Raji (cell line): ENCODE data around the gene PHTF2.

Experiments used
- POLR2A ChIP-seq: IDR thresholded peaks from 2 replicates; pipeline ENCODE4 v1.6.1; 2011; ENCODE audit warnings: low read depth, low read length, control low read depth; ENCODE audit not compliant: insufficient read depth

PHTF2 gene

DNA sequence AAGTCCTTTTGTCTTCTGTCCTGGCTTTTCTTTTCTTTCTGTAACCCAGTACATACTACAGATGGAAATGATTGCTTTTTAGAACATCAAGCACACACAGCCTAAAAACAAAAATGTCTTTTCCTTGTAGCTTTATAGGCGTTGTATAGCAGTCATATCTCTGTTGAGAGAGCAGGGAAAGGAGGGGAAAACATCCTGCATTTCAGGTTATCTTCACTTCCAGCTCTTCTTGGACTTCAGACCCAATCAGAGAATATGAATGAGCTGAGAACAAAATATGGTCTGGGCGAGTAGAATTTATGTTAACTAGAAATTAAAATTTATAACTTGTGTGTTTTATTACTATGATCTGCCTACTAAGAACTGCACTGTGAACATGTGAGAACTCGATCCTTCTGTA, 15.0 kb upstream of the PHTF2 start:
- no peak for TF ChIP-seq POLR2A

DNA sequence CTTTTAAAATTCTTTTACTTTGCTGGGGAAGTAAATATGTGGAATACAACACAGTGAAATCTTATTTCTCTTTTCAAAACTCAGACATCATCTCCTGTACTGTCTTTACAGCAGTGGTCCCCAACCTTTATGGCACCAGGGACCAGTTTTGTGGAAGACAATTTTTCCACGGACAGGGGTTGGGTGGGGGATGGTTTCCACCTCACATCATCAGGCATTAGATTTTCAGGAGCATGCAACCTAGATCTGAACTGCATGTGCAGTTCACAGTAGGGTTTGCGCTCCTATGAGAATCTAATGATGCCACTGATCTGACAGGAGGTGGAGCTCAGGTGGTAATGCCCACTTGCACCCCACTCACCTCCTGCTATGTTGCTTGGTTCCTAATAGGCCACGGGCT, 12.6 kb upstream of the PHTF2 start:
- TF ChIP-seq POLR2A, result no peak

DNA sequence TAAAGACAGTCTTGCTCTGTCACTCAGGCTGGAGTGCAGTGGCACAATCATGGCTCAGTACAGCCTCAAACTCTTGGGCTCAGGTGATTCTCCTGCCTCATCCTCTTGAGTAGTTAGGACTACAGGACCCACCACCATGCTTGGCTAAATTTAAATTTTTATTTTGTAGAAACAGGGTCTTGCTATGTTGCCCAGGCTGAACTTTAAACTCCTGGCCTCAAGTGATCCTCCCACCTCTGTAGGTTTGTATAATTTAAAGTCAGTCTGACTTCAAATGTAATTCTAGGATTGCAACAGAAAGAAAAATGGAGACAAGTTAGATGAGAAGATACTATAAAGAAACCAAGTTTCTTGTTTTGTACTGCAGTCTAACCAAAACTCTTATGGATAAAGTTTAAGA, 11.8 kb upstream of the PHTF2 start:
- TF ChIP-seq POLR2A, result no peak

DNA sequence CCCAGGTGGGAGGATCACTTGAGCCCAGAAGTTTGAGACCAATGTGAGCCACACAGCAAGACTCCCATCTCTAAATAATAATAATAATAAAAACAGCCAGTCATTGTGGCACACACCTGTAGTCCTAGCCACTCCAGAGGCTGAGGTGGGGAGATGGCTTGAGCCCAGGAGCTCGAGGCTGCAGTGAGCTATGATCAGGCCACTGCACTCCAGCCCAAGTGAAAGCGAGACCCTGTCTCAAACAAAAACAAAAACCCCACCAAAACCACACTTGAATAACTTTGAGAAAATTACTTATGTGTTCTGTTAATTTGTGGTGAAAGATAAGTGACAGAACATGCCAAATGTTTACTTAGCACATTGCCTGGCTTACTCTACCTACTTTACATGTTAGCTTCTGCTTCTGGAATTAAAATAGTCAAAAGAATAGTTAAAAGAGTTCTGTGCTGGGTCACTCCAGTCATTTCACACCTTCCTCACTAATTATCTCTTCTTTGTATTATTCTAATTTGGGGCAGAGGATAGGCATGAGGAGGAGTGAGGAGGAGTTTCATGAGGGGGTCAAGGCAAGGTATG, 10.2 kb upstream of the PHTF2 start:
- TF ChIP-seq POLR2A, result no peak

DNA sequence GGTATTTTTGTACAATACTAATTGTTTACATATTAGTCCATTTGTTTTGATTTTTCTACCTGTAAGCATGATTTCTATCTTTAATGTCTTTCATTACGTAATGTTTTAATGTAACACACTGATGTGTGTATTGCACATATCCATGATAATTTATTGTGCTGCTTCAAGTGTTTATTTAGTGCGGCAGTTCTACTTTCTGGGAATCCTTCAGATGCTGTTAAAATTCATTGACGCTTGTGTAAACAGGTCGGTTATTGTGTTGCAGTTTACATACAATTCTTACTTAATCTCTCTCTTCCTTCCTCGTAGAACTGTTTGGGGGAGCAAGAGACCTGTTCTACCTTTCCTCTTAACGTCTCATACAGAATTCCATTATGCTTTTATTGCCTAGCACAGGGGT, 7.2 kb upstream of the PHTF2 start:
- no peak for TF ChIP-seq POLR2A

DNA sequence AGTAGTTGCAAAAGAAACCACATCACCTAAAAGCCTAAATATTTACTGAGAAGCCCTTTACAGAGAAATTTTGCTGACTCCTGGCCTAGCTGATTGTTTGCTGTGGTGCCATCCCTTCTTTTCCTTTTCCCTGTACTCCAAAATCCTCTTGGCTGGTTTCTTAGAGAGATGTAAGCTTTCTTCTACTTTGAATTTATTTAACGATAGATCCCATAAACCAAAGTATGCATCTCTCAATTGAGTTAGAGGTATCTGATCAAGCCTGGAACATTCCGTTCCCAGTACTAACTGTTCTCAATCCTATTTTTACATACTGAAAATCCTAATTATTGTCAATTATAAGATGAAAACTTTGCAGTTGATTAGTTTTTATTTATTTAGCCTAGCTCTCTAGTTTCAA, 6.6 kb upstream of the PHTF2 start:
- no peak for TF ChIP-seq POLR2A

DNA sequence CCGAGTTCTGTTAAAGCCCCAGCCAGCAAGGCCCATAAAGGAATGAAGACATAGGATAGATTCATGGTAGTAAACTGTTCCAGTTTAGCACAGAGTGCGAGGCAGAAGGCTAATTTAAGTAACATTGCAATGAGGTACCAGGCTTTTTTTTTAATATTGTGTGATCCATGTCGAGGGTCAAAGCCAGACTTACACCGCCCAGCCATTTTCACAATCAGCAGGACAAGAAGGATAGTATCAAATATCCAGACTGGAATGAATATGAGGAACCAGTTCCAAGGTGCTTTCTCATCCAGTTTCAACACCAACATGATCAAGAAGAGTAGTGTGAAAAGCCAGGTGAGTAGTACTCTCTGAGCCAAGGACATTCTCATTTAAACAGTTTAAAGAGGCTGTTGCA, 4.6 kb upstream of the PHTF2 start:
- TF ChIP-seq POLR2A, result no peak

DNA sequence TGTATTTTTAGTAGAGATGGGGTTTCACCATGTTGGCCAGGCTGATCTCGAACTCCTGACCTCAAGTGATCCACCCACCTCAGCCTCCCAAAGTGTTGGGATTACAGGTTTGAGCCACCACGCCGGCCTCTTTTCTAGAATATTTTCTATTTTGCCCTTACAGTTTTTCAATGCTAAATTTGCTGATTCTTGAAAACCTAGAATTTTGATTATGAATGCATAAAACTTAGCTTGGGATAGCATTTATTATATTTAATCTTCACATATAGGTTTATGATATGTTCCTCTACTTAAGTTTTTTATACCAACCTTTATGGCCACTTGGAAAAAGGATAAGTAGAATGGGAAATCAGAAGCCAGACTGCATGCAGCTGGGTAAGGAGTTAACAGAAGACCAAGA, 2.5 kb upstream of the PHTF2 start:
- TF ChIP-seq POLR2A, result no peak

DNA sequence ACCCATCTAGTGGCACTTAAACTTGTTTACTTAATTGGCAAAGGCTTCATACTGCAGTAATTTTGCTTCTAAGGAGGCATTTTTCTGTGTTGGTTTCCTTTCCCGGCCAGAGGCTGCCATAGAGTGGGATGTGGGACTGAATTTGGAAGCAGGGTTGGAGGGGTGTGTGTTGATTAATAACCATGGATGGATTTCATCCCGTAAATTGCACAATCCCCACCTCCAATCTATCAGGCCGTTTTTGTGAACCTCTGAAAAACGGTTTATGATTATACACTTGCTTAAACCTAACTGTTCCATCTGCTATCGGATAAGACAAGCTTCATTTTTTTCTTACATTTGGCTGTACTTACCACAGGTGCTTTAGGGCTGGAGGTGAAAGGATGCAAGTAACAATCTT, 1.6 kb upstream of the PHTF2 start:
- no peak for TF ChIP-seq POLR2A

DNA sequence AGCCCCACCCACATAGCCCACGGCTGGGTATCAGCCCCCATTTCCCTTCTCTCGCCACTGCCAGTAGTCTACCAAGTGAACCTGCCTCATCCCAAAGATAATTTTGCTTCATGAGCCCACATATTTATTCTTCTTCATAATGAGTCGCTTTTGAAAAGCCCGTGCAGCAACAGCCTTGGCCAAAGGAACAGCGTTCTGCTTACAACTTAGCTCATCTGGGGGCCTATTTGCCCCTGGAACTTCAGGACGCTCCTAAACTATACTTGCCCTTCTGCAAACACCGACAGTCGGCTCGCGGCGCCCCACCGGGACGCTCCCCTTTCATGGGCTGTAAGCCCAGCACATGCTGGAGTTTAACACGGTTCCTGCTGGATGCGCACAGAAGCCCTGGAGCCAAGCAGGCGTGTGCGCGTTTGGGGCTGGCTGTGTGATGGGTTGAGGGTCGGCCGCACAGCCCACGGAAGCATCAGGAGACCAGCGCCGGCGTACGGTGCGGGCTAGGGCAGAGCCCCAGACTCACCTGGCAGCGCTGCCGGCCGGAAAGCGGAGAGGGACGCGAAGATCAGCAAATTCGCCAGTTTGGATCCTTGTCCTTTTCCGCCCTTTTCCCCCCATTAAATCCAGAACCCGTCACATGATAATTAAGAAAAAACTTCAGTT, 709 bp upstream of the PHTF2 start:
- TF ChIP-seq POLR2A, result no peak; the same call in 1 of the 2 replicates

DNA sequence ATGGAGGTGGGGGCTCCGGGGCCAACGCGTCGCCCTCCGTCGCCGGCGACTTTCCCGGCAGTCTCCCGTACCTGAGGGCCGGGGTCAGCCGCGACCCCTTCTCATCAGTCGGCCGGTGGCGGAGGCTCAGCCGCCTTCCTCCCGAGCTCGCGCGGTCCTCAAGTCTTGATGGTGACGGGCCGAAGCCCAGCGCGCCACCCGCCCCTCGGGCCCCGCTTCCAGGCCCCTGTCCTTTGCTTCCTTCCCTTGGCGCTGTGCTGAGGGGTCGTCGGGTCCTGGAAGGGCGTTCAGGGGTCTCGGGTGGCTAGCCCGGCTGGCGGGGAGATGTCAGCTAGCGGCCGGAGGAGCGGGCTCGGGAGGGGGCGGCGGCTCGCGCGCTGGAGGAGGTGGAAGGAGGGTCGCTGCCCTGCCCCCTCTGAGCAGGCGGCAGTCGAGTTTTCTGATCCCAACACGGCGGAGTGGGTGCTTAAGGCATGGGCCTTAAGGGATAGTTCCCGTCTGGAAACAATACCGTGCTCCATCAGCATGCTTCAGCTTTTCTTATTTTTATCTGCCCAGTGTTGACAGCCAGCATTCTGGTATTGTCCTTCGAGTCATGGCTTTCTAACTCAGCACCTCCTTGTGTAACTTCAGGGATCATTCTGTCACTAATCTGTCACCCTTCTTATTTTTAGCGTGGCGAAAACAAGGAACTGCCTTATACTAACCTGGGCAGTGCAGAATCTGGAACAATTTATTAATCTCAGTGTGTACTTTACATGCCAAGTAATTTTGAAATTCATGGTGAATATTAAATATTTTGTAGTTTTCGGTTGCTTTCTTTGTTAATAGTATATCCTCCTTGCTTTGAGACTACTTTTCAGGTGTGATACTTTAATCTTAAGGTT, 748 bp downstream of the PHTF2 start:
- TF ChIP-seq POLR2A, result no peak

DNA sequence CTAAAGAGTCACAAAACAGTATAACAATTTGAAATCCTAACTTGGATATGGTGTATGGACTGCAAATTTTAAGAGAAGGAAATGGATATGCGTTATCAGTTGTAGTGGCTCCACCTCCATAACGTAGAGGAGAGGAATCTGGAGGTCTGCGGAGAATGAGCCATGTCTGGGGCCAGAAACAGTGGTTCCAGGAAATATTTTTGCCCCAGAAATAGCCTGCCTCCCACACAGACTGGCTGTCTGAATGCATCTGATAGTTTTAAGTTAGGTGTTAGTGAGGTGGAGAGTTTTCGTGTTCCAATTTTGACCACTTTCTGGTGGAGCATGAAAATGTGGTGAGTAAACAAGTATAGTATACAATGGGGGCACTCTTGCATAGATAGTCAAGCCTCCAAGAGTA, 1.6 kb downstream of the PHTF2 start:
- TF ChIP-seq POLR2A, result no peak

DNA sequence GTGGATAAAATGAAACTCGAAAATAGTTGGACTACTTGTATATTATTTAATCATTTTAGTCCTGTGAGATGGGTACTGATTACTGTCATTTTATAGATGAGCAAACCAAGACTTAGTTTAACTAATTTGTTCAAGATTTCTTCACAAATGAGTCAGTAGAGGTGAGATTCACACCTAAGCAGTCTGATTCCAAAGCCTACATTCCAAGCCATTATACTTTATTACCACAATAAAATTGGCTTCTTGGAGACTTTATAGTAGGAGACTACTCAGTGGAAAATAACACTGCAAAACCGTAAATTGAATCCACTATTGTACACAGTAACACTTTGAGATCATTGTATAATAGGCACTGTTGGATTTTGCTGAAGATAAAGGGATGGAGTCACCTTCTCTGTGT, 2.2 kb downstream of the PHTF2 start:
- TF ChIP-seq POLR2A, result no peak

DNA sequence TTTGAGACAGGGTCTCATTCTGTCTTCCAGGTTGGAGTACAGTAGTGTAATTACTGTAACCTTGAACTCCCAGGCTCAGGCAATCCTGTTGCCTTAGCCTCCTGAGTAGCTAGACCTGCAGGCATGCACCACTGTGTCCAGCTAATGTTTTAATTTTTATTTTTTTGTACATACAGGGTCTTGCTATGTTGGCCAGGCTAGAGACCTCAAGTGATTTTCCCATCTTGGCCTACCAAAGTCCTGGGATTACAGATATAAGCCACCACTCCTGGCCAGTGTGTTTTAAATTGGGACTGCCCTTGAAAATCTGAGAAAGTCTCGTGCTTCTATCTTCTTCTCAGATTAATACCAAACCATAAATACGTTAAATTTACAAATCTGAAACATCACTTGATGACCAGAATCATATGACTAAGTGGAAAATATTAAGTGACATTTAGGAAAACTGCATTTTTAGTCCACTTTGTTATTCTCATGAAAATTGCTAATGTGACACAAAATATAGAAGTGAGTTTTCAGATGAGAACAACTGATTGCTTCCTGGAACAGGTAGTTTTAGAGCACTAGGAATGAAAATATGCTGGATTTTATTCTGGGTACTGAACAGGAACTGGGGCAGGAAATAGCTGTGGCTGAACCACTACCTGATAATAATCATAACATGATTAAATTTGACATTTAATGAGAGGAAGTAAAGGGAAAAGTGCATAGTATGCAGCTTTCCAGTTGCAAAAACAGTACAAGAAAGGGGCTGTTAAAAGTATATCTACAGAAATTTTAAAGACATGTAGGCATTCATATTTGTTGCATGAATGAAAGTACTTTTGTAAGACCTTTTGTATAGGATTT, 4.2 kb downstream of the PHTF2 start:
- no peak for TF ChIP-seq POLR2A

DNA sequence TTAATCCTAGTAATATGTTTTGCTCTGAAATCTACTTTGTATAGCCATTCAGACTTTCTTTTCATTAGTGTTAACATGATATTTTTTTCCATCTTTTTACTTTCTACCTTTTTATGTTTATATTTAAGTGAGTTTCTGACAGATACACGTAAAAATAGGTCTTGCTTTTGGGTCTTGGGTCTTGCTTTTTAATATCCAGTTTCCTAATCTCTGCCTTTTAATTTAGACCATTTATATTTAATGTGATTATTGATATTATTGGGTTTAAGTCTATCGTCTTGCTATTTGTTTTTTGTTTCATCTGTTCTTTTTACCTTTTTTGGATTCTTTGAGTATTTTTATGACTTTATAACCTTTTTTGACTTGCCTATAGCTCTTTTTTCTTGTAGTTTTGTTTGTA, 7.9 kb downstream of the PHTF2 start:
- no peak for TF ChIP-seq POLR2A

DNA sequence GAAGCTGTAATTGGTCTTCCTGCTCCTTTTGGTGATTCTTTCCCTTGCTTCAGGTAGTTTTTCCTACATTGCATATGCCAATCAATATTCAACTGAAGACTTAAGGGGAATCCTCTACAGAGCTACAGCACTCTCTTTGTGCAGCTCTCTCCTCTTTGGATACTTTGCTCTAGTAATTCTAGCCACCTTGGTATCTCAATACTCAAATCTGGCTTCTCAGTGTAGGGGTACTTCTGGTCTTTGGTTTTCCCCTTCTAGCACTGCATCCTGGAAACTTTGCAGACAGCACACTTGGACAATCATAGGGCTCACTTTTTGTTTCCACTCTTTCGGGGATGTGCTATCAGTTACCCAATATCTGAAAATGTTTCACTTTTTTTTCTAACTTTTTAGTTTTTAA, 9.9 kb downstream of the PHTF2 start:
- no peak for TF ChIP-seq POLR2A
